Measurements from ENCODE around the gene BTBD8.

Gene BTBD8

DNA sequence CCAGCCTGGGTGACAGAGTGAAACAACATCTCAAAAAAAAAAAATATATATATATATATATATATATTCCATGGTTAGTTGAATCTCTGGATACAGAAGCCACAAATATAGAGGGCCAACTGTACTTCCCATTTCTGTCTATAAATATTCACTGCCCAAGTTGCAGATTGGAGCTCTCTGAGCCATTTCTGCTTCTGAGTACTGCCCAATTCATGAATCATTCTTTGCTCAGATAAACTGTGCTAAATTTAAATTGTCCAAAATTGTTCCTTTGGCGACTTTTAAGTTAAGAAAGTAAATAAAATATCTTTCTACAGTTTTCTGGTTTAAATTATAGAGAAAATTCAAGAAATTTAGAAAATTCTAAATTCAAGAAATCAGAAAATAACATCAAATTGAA is 114.4 kb downstream of the BTBD8 start:
- DNase-seq = no peak

DNA sequence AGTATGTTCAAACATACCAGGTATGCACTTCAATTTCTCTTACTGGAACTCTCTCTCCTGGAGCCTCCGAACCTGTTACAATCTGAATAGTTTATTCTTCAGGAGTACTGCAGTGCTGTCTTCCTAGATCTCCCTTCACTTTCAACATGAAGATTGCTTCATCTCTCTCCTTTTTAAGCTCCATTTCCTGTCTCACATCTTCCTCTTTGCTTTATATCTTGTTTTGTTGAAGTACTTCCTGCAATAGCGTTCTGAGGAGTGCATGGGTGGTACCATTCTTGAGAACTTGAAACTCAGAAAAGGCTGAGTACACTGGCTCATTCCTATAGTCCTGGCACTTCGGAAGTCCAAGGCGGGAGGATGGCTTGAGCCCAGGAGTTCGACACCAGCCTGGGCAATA is 121.8 kb downstream of the BTBD8 start:
- DNase-seq = no peak

DNA sequence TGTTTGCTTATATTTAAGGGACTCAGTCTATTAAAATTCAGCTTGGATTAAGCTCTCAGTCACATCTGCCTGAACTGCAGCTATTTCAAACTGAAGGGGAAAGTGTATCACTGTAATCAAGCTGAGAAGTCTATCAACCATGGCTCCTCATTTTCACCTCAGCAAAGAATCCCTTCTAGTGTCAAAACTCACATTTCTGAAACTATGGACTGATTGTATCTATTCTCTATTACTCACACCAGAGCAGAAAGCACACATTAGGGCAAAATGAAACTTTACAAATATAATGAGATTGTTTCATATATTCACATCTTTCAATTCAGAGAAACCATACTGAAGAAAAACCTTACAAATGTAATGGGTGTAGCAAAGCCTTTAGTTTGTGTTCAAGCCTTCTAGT is 123.0 kb downstream of the BTBD8 start:
- no peak for DNase-seq

DNA sequence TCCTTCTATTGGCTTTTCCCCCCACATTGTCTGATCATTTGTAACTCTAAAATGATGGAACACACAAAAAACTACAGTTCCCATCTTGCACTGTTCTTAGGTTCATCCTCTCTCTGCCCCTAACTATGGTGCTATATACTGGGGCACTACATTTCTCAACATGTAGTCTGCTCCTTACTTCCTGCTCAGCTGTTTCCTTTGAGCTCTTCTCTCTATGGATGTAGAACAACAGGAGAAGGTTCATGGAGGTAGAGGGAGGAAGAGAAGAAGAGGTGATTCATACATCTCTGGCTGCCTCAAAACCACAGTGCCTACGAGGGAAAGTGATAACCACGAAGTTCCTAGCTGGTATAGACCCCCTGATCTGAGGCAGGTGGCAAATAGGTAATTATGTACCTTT is 130.6 kb downstream of the BTBD8 start:
- no peak for DNase-seq

DNA sequence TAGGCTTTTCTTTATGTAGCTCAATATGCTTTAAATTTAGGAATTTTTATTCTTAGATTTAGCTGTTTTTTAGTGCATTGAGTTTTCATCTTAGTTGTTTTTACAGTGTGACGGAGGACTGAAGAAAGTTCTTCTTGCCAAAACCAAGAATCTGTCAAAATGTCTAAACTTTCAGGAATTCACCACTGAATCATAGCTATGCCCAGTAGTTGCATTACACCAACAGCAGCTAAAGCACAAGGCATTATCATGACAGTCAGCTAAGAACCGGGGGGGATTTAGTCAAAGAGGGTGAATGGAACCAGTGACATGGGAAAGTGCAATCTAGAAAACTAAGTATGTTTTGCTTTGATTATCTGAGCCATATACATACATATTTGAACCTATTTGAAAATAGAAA is 131.0 kb downstream of the BTBD8 start:
- no peak for DNase-seq

DNA sequence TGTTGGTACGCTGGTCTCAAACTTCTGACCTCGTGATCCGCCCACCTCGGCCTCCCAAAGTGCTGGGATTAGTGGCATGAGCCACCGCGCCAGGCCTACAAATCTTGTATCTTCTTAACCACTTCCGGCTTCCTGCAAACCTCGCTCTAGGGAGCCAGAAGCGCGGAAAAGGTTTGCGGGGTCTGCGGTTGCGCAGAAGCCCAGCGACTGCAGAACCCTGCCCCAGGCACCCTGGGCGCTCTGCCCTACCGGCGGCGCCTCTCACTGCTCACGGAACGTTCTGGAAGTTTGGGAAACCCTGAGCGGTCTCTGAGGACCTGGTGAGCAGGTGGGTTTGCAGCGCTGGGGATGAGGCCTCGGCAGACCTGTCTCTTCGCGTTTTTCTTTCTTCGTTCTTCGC is 137.6 kb downstream of the BTBD8 start, which contains the start of gene C1orf146:
TSS of gene C1orf146 (plus strand) at position 195 of the 400 bp plus-strand sequence. CDS start 13,506 bp downstream, outside the sequence.
- no peak for DNase-seq

DNA sequence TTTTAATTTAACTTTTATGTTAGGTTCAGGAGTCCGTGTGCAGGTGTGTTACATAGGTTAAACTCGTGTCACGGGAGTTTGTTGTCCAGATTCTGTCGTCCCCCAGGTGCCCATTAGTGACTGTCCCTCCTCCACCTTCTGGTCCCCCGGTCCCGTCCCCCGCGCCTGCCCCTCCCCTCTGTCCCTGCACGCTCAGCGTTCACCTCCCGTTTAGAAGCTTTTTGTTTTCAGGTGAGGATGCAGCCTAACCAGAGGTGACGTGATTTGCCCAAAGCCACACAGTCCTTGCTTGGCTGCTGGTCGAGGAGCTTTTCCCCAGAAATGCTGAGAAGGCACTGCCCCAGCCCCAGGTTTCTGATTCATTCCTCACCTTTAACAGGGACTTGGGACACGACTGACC is 138.4 kb downstream of the BTBD8 start:
- no peak for DNase-seq

DNA sequence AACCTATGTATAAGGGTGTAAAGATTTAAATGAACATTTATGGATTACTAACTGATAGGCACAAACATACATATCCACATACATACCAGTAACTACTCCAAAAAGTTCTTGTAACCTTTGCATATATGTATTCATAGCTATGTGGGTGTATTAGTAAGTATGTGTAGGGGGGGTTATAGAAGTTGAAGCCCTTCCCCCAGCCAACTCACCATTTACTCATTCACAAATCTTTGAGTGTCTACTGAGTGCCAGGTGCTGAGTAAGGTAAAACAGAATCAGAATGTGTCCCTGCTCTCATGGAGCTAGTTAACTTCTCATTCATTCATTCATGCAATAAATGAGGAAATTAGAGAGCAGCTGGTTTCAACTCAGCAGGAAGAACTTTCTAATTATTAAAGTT is 138.9 kb downstream of the BTBD8 start:
- no peak for DNase-seq

DNA sequence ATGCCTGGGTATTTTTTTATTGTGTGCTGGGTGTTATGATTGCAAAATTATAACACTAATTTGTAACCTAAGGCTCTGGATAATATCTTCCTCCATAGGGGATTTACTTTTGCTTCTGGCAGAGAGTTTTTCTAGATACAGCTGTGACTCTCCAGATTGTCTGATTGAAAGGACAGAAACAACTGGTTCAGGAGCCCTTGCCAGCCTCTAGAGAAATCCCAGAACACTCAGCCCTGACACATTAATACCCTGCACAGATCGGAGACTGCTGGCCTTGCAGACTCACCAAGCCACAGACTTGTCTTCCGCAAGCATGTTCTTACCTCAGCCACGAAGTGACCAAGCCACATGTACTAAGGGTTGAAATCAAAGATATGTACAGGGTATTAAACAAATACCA is 148.3 kb downstream of the BTBD8 start:
- DNase-seq = no peak

DNA sequence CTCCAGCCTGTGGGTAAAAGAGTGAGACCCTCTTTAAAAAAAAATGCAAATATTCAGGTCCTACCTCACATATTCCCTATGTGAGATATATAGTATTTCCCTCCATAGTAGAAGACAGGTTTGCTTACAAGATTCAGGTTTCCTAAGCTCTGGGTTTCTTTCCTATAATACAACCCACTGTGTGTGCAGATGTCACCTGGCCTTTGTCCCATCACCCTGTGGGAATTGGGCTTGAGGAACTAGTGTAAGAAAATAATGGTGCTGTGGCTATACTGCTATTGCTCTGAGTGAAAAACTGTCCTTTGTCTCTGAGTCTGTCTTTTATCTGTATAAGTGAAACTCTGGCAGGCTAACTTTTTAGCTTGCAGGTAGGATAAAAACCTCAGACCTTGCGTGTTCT is 150.6 kb downstream of the BTBD8 start:
- no peak for DNase-seq

Measured in DMS79 (cell line).